GM18951 (cell line): ENCODE data around the gene USP32.
"Not testable (repeated sequence)": the region's sequence is repeated elsewhere in the genome, so short reads cannot be mapped to it uniquely, and the experiment has no call there.

Source experiments
- POLR2A ChIP-seq: IDR thresholded peaks from 4 replicates; pipeline ENCODE4 v1.6.1; 2011; ENCODE audit warnings: mild to moderate bottlenecking; ENCODE audit not compliant: insufficient read length, insufficient read depth; ENCODE audit errors: extremely low read depth
- in situ Hi-C: fragments of 300-500 bp; cut with MboI; formaldehyde crosslinking; loops from one replicate; pipeline ENCODE4 v1.12.0; 2022; ENCODE audit warnings: low sequenced_read_pairs, mixed read lengths, inconsistent platforms; ENCODE audit not compliant: unreplicated experiment

Gene USP32

DNA sequence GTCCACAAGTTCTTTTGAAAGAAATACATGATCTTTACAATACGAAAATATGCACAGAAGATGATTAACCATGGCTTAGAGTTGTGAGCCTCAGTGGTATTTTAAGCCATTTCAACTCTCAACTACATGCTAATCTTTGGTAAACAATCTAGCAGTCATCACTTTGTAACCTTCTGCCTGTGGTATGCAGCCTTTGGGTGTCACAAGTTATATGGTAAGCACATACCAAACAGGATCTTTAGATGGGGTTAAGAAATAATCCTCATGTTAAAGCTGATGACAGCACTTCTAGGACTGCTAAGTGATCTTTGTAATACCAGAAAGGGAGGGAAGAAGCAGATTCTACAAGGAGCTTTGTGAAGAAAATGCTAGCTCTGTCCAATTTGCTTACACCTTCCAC is 167.9 kb downstream of the USP32 start:
- in situ Hi-C loops, result no loop called here
- TF ChIP-seq POLR2A, result no peak

DNA sequence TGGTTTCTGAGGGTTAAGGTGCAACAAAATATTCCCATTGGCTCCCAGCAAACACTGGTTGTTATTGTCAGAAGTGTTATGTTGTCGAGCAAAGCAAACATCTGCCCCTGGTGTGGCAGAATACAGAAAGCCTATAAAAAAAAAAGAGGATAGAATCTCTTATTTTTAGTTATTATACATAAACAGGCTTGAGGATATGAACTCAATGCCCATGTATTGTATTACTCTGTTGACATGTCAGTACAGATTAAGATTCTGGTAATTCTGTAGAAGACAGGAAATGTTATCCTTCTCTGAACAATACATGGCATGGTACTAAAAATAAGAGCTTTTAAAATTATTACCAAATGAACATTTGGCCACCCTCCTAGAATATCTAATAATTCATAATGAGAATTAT is 168.5 kb downstream of the USP32 start:
- no peak for TF ChIP-seq POLR2A

DNA sequence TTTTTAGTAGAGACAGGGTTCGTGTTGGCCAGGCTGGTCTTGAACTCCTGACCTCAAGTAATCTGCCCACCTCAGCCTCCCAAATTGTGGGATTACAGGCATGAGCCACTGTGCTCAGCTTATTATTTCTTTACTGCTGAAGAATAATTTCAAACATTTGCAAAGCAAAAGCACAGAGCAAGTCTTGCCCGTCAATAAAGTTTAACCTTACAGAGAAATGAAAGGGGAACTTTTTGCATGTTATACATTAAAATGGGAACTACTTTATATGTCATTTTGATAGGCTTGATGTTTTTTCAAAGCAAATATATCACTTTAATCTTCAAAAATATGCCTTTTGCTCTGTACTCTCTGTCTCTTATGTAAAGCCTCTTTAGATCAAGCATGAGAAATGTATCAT is 173.2 kb downstream of the USP32 start:
- in situ Hi-C loops, result not testable (repeated sequence)

More for the DNA sequence above, 168.5 kb downstream of the USP32 start:
- in situ Hi-C loops, result no loop called here

DNA sequence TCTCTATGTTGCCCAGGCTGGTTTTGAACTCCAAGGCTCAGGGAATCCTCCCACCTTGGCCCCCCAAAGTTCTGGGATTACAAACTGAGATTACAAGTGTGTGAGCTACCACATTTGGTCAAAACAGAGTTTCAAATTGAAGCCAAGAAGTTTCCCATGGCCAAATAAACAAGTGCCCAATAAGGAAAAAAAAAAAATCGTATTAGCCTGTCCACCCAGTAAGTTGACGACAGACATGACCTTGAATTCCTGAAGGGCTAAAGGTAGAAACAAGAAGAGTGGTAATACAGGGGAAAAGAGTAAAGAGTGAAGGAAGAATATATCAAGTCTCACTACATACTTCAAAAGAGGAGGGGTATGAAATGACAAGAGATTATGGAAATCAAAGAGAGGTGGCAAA is 176.0 kb downstream of the USP32 start:
- in situ Hi-C loops, result not testable (repeated sequence)

DNA sequence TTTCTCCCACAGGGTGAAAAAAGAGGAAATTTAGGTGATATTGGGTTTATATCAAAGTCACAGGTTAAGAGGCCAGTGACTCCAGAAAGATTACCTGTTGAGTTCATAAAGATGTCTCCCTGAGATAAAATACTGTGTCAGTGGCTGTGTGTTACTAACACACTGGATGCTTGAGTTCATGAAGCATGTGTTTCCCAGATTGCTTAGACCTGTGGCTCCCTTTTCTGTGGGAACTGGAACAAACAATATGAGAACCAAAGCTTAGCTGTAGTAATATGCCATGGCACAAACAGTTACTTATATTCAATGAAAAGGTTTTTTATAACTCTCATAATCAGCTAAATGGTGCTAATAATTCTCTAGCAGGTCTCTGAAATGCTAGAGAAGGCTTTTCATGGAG is 180.7 kb downstream of the USP32 start:
- in situ Hi-C loops, result not testable (repeated sequence)

DNA sequence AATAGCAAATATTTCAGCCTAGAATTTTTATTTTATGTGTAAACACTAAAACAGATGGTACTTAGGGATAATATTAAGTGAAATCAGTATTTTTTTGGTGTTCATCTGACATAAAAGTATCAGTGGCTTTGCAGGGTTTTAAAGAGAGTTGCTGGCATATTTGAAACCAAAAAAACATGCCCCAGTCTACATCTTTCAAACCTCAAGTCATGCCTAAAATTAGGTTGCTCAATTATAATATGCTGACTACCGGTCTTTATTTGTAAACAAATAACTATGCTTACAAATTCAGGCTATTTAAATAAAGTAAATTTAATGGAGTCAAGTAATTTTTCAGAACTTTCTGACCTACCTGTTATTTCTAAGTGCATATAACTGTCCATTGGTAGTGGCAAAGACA is 183.6 kb downstream of the USP32 start:
- in situ Hi-C loops, result not testable (repeated sequence)

DNA sequence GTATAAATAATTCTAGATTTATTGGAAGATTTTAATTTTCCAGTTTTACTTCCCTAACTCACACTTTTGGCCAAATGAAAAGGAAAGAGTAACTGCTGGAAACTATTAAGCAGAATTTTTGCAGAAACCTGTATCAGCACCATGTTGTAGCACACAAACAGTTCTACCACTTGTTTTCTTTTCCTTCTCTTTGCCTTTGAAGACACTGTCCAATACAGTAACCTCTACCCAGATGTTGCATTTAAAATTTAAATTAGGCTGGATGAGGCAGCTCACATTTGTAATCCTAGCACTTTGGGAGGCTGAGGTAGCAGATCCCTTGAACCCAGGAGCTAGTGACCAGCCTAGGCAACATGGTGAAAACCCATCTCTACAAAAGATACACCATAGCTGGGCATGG is 186.2 kb downstream of the USP32 start:
- in situ Hi-C loops, result not testable (repeated sequence)

DNA sequence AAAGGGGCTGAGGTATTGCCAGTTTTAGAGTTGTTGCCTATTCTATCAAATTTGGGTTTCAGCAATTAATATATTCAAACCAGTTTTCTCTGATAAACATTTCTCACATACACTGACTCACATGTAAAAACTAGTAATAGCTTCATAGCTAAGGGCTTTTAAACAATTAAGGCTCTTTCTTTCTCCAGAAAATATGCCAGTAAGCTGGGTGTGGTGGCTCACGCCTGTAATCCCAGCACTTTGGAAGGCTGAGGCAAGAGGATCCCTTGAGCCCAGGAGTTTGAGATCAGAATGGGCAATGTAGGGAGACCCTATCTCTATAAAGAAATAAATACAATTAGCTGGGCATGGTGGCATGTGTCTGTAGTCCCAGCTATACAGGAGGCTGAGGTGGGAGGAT is 193.3 kb downstream of the USP32 start:
- in situ Hi-C loops, result not testable (repeated sequence)

DNA sequence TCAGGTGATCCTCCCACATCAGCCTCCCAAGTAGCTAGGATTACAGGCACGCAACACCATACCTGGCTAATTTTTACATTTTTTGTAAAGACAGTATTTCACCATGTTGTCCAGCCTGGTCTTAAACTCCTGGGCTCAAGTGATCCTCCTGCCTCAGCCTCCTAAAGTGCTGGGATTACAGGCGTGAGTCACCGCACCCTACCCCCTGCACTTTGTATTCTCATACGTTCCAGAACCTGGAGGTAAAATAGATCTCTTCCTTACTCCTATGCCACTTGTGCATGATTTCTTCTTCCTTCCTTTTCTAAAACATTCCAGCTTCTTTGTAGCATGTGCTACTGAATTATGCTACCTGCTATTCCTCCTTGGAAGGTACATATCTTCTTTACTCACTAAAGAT is 197.8 kb downstream of the USP32 start:
- in situ Hi-C loops, result not testable (repeated sequence)

DNA sequence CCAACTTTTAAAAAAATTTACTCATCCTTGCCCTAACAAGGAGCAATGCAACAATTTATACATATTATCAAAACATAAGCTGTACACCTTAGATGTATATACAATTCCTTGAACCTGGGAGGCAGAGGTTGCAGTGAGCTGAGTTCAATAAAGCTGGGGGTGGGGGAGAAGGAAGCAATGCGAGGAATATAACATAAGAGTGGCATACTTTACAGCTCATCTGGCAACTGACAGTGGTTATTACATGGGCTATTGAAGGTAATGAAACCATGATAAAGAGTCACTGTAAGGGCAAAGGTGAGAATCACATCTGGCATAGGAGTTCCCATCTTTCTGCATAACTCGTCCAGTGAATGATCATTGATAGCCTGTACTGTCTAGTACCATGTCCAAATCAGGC is 198.5 kb downstream of the USP32 start:
- TF ChIP-seq POLR2A, result no peak
- in situ Hi-C loops, result no loop called here

DNA sequence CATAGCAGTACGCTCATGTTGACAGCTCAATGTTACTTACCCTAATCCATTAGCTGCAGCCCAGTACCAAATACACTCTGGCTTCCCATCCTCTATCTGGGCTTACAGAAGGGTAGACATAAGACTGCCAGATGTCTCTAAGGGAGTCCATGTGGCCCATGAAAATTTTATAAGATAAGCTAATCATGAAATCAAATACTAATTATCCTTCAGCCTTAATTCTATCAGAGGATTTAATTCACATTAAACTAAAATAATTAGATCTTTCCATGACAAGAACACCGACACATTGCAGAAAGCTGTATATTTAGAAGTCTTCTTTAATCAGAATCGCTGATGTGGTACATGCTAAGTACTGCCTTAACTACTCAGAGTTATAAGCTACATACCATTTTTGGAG is 198.9 kb downstream of the USP32 start:
- in situ Hi-C loops, result not testable (repeated sequence)

DNA sequence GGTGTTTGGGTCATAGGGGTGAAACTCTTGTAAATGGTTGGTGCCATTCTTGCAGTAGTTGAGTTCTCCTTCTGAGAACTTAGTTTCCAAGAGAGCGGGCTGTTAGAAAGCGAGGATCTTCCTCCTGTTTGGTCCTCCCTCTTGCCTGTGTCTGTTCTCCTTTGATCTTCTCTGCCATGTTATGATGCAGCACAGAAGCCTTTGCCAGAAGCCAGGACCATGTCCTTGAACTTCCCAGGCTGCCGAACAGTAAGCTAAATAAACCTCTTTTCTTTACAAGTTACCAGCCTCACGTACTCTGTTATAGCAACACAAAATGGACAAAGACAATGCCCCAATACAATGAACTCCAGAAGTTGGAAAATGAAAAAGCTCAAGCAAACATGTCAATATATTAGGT is 201.9 kb downstream of the USP32 start:
- in situ Hi-C loops, result not testable (repeated sequence)

DNA sequence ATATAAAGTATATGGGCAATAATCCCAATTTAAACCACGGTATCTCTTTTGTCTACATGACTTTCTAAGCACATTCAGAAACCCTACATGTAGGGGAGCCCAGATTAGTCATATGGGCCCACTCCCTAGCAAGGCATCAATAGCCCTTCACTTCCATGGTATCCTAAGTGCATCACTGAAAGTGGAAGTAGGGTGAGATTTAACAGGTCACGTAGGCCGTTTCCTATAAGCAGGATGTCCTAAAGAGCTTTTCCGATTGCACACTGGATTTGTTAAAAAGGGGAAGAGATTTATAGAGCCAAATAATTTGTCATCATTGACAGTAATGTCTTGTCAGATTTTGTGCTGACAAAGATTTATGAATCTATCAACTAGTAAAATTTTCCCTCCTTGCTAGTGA is 203.2 kb downstream of the USP32 start:
- no peak for TF ChIP-seq POLR2A
- in situ Hi-C loops, result no loop called here

DNA sequence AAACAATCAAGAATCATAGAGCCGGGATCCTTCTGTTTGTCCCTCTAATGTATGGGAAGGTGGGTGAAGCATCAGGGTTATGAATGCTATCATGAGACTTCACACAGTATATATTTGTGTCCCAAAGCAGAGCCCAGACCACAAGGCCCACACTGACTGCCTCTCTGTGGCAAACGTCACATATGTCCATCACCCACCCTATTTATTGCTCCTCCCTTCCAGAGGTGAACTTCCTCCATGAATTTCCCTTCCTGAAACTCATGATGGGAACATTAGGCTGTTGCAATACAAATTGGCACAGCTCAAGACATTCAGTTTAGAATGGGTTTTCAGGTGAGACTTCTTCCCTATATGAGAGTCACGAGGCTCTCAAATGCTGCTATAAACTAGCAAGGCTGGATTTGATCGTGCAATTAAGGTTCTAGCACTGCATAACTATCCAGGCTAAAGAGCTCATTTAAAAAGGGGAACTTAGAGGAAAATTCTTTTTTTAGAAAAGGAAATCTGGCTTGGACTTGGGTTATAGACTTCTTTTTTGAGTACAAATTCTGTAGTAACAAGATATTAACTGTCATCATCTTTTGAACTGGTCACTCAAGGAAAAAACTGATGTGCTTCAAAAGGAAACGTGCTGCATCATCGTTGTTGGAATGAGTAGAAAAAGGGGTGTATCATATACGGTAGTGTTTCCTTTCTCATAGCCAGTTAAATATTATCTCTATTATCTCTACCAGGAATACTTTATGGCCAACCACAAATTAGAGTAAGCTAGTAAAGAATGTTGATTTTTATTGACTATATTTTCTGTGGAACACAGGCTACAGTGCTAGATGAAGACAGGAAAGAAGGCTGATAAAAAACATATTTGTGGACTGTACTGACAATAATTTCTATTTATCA is 204.8 kb downstream of the USP32 start:
- in situ Hi-C loops, result not testable (repeated sequence)

DNA sequence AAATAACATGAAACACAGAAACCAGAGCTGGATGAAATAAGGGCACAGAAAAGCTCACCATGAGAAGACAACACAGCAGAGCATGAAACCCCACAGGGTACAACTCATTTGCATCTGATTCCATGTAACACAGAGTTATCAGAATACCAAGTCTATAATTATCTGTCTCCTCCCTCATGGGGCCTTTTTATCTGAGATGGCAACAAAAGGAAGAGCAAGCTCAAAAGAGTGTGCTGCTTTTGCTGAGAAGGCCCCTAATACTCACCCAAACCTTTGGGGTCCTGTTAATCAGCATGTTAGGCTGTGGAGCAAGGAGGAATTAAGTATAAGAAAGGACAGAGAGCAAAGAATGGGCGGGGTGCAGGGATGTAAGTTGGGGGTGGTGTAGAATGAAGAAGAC is 205.6 kb downstream of the USP32 start:
- in situ Hi-C loops, result not testable (repeated sequence)

DNA sequence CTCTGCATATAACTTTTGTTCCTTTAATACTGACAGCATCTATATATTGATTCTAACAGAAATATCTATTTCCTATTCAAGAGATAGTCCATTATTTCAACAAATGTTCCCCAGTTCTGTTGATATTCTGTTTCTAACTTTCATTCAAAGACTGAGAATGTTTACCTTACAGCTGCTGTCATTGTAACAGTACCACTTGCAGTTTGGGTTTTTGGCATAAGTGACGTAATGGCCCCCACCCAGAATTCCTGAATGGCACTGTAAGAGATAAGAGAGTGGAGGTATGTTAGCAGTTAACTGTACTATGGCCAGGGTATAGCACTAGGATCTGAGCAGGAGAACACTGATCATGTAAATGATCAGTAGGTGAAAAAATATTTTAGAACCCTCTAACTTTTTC is 211.6 kb downstream of the USP32 start:
- in situ Hi-C loops, result not testable (repeated sequence)

DNA sequence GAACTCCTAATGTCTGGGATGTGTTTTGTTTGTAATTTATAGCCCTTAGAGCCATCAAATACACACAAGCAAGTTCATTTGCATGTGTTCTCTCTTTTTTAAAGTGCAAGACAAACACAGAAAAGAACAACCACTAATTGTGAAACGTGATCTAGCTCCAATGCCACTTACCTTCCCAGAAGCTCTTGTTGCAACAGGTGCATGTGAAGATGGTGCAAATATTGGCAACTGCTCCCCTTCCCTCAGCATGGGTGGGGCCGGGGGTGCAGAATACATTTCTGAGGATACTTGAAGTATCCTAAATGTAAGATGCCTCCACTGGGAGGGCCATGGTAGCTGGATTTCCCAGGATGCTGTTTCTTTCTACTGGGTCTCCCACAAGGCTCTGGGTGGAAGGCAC is 213.8 kb downstream of the USP32 start:
- in situ Hi-C loops, result not testable (repeated sequence)

DNA sequence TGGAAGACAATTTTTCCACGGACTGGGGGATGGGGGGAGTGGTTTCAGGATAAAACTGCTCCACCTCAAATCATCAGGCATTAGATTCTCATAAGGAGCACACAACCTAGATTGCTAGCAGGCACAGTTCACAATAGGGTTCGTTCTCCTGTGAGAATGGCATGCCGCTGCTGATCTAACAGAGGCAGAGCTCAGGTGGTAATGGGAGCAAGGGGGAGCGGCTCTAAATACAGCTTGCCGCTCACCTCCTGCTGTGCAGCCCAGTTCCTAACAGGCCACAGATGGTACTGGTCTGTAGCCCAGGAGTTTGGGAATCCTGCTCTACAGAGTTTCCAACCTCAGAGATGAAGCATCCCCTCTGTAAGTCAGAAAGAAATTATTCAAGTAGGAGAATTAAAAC is 215.2 kb downstream of the USP32 start:
- in situ Hi-C loops, result not testable (repeated sequence)

DNA sequence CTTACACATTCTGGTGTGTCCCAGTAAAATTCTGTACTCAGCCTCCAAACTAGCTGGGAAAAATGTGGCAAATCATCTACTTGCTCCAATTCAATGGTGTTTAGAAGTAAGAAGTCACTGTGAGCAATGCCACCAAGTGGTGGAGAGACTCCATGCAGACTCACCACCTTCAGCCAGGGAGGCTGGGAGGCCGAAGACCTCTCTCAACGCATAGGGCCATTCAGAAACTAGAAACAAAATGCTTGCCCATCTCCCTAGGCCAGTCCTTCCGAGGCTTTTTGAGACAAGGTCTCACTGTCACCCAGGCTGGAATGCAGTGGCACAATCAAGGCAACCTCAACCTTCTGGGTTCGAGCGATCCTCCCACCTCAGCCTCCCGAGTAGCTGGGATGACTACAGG is 217.2 kb downstream of the USP32 start:
- in situ Hi-C loops, result not testable (repeated sequence)
